Measurements from ENCODE around the gene CDPF1.

CDPF1 gene

GRCh38 chr22:46230262-46230901 is 19.7 kb downstream of the CDPF1 start:
- H3K4me3 ChIP-seq (ENCODE audit: low read depth, low read length), result no peak overlapping the region
- TF ChIP-seq CTCF (IDR thresholded peaks at IDR 0.05; ENCODE audit: low read depth, low read length), result no peak
- no peak overlapping the region for H3K27ac ChIP-seq
- H3K27me3 ChIP-seq (ENCODE audit: insufficient read depth, low read depth, severe bottlenecking), result no peaks in the 10 kb centered on the region
- no peak for DNase-seq
- H3K36me3 ChIP-seq, result peaks cover 1% of the 10 kb centered on the region
- no peaks in the 10 kb centered on the region for H3K9me3 ChIP-seq (ENCODE audit: severe bottlenecking)

GRCh38 chr22:46229701-46230100 is 20.4 kb downstream of the CDPF1 start:
- no peak for TF ChIP-seq CTCF (IDR thresholded peaks at IDR 0.05; ENCODE audit: low read depth, low read length)
- no peaks in the 10 kb centered on the region for H3K27me3 ChIP-seq (ENCODE audit: insufficient read depth, low read depth, severe bottlenecking)
- no peak overlapping the region for H3K4me3 ChIP-seq (ENCODE audit: low read depth, low read length)
- no peaks in the 10 kb centered on the region for H3K9me3 ChIP-seq (ENCODE audit: severe bottlenecking)
- no peak for DNase-seq
- H3K36me3 ChIP-seq, result no peaks in the 10 kb centered on the region; the same call in 1 of the 2 replicates
- no peak overlapping the region for H3K27ac ChIP-seq

GRCh38 chr22:46226577-46226976 is 23.5 kb downstream of the CDPF1 start:
- Histone ChIP-seq H3K27me3 (ENCODE audit: insufficient read depth, low read depth, severe bottlenecking) (no peaks in the 10 kb centered on the region), H3K36me3 (no peaks in the 10 kb centered on the region; the same call in 1 of the 2 replicates), H3K4me3 (ENCODE audit: low read depth, low read length) (no peak overlapping the region), H3K9me3 (ENCODE audit: severe bottlenecking) (no peaks in the 10 kb centered on the region), H3K27ac (no peak overlapping the region)
- no peak for TF ChIP-seq CTCF (IDR thresholded peaks at IDR 0.05; ENCODE audit: low read depth, low read length)
- no peak for DNase-seq

- no peak for TF ChIP-seq CTCF (IDR thresholded peaks at IDR 0.05; ENCODE audit: low read depth, low read length)
Measured at GRCh38 chr22:46225631-46226030, 24.5 kb downstream of the CDPF1 start.

GRCh38 chr22:46224898-46225290 is 25.2 kb downstream of the CDPF1 start:
- no peaks in the 10 kb centered on the region for H3K27me3 ChIP-seq (ENCODE audit: insufficient read depth, low read depth, severe bottlenecking)
- peaks cover 6% of the 10 kb centered on the region for H3K36me3 ChIP-seq
- DNase-seq, result no peak
- no peak overlapping the region for H3K27ac ChIP-seq
- no peaks in the 10 kb centered on the region for H3K9me3 ChIP-seq (ENCODE audit: severe bottlenecking)
- H3K4me3 ChIP-seq (ENCODE audit: low read depth, low read length), result no peak overlapping the region
- TF ChIP-seq CTCF (IDR thresholded peaks at IDR 0.05; ENCODE audit: low read depth, low read length), result no peak

More at GRCh38 chr22:46225631-46226030, 24.5 kb downstream of the CDPF1 start:
- H3K4me3 ChIP-seq (ENCODE audit: low read depth, low read length), result no peak overlapping the region
- H3K36me3 ChIP-seq, result peaks cover 4% of the 10 kb centered on the region; the same call in 1 of the 2 replicates
- no peaks in the 10 kb centered on the region for H3K9me3 ChIP-seq (ENCODE audit: severe bottlenecking)
- DNase-seq, result no peak
- H3K27me3 ChIP-seq (ENCODE audit: insufficient read depth, low read depth, severe bottlenecking), result no peaks in the 10 kb centered on the region
- H3K27ac ChIP-seq, result no peak overlapping the region
